Fibroblast of upper back skin (primary cell): ENCODE results near the gene NUP210.
"Not testable (repeated sequence)": the region's sequence is repeated elsewhere in the genome, so short reads cannot be mapped to it uniquely, and the experiment has no call there.

Source experiments
- DNase-seq: peaks from one replicate; pipeline ENCODE4 v3.0.0-alpha.2; 2013

The NUP210 gene

GRCh38 chr3:13429631-13430291 is 9.6 kb upstream of the NUP210 start:
- DNase-seq: no peak

- DNase-seq: not testable (repeated sequence)
Observed at GRCh38 chr3:13428678-13429077, 8.6 kb upstream of the NUP210 start.

GRCh38 chr3:13427662-13428603 is 7.8 kb upstream of the NUP210 start:
- no peak for DNase-seq

GRCh38 chr3:13426591-13426990 is 6.5 kb upstream of the NUP210 start:
- no peak for DNase-seq

GRCh38 chr3:13425689-13426088 is 5.6 kb upstream of the NUP210 start:
- no peak for DNase-seq

- DNase-seq: no peak
Observed at GRCh38 chr3:13424865-13425617, 4.9 kb upstream of the NUP210 start.

GRCh38 chr3:13424141-13424844 is 4.2 kb upstream of the NUP210 start:
- no peak for DNase-seq

GRCh38 chr3:13420831-13421765 is 976 bp upstream of the NUP210 start:
- no peak for DNase-seq

- no peak for DNase-seq
Observed at GRCh38 chr3:13419505-13420044, 547 bp downstream of the NUP210 start.

GRCh38 chr3:13417166-13417947 is 2.8 kb downstream of the NUP210 start:
- DNase-seq: no peak

- DNase-seq: no peak
Observed at GRCh38 chr3:13415997-13416793, 3.9 kb downstream of the NUP210 start.

GRCh38 chr3:13415236-13415986 is 4.7 kb downstream of the NUP210 start:
- no peak for DNase-seq

- DNase-seq: no peak
Observed at GRCh38 chr3:13414040-13414729, 5.9 kb downstream of the NUP210 start.

- DNase-seq: no peak
Observed at GRCh38 chr3:13411186-13411860, 8.8 kb downstream of the NUP210 start.

- DNase-seq: no peak
Observed at GRCh38 chr3:13408890-13409289, 11.2 kb downstream of the NUP210 start.

GRCh38 chr3:13407926-13408325 is 12.2 kb downstream of the NUP210 start:
- no peak for DNase-seq

- no peak for DNase-seq
Observed at GRCh38 chr3:13407475-13407874, 12.6 kb downstream of the NUP210 start.

- no peak for DNase-seq
Observed at GRCh38 chr3:13406190-13406589, 13.9 kb downstream of the NUP210 start.
